HCT116 (cell line): ENCODE results near the gene SNX1. TPM values are rescaled to one million over a fixed set of nuclear protein-coding genes. Genes with fewer than 3 reads are reported as not detected.

Experiments used
- CBX3 ChIP-seq: IDR thresholded peaks from 2 replicates; pipeline ENCODE4 v1.6.1; 2012; ENCODE audit warnings: low read depth
- CEBPB ChIP-seq: IDR thresholded peaks from 2 replicates; pipeline ENCODE4 v1.6.1; 2012; ENCODE audit warnings: low read depth
- CTCF ChIP-seq, 3 experiments: fragments of 200-600 bp in 1 of 3; sonication (generic) in 1 of 3; IDR thresholded peaks in 2 of 3; conservative IDR thresholded peaks in 1 of 3; 2 replicates each; pipeline ENCODE4 v1.5.1; 2012 to 2017; ENCODE audit warnings: low read depth in 2 of 3, low read length in 2 of 3, antibody characterized with exemption in 1 of 3, borderline replicate concordance in 1 of 3, control low read depth in 1 of 3, mild to moderate bottlenecking in 1 of 3, mixed read lengths in 1 of 3, mixed run types in 1 of 3, moderate library complexity in 1 of 3; ENCODE audit not compliant: insufficient read depth in 1 of 3
- EGR1 ChIP-seq: IDR thresholded peaks from 2 replicates; pipeline ENCODE4 v1.6.1; 2012; ENCODE audit warnings: low read depth
- ELF1 ChIP-seq: IDR thresholded peaks from 2 replicates; pipeline ENCODE4 v1.6.1; 2012; ENCODE audit warnings: low read depth, borderline replicate concordance
- EZH2 ChIP-seq: fragments of 200-600 bp; sonication (generic); IDR thresholded peaks from 2 replicates; pipeline ENCODE4 v1.6.1; 2017; ENCODE audit warnings: antibody characterized with exemption, mixed run types
- EZH2phosphoT487 ChIP-seq: fragments of 200-600 bp; IDR thresholded peaks from 2 replicates; pipeline ENCODE4 v1.6.1; 2018; ENCODE audit warnings: antibody characterized with exemption, borderline replicate concordance
- FOSL1 ChIP-seq: IDR thresholded peaks from 2 replicates; pipeline ENCODE4 v1.6.1; 2012; ENCODE audit warnings: low read depth
- SIN3A ChIP-seq: IDR thresholded peaks from 2 replicates; pipeline ENCODE4 v1.6.1; 2012; ENCODE audit warnings: low read depth
- SP1 ChIP-seq: IDR thresholded peaks from 2 replicates; pipeline ENCODE4 v1.6.1; 2012; ENCODE audit warnings: low read depth
- SRF ChIP-seq: IDR thresholded peaks from 2 replicates; pipeline ENCODE4 v1.6.1; 2012; ENCODE audit warnings: low read depth
- ZBTB33 ChIP-seq: IDR thresholded peaks from 2 replicates; pipeline ENCODE4 v1.6.1; 2011; ENCODE audit warnings: mild to moderate bottlenecking, low read length, moderate library complexity; ENCODE audit not compliant: insufficient replicate concordance; ENCODE audit errors: extremely low read depth
- ZFX ChIP-seq: fragments of 450-650 bp; IDR thresholded peaks from 2 replicates; pipeline ENCODE4 v1.6.1; 2017
- ZNF274 ChIP-seq: fragments of 200-500 bp; sonication (Bioruptor generic); IDR thresholded peaks from 2 replicates; pipeline ENCODE4 v1.6.1; 2014; ENCODE audit warnings: mild to moderate bottlenecking, low read depth, low read length, inconsistent platforms
- total RNA-seq: library from RNA; stranded (reverse); gene quantifications from one replicate; pipeline ENCODE4 v1.2.1, GENCODE V29; 2021; ENCODE audit not compliant: unreplicated experiment

Gene SNX1
- total RNA-seq, 1 experiment from 2014 or later, result 91.9 TPM

- peak; percentile 28 to 62 (median 52) for TF ChIP-seq CTCF (IDR thresholded peaks at IDR 0.05 in 2 of 3, conservative IDR thresholded peaks at IDR 0.05 in 1 of 3; ENCODE audit: borderline replicate concordance in 1 of 3, insufficient read depth in 1 of 3, low read depth in 2 of 3, low read length in 2 of 3)
- no peak for TF ChIP-seq SRF
- TF ChIP-seq ZBTB33, result peak; percentile 7
- TF ChIP-seq ZNF274, result no peak
- no peak for TF ChIP-seq FOSL1
- no peak for TF ChIP-seq CEBPB
- TF ChIP-seq EGR1, result peak; percentile 75
- no peak for TF ChIP-seq EZH2phosphoT487
- TF ChIP-seq EZH2, result no peak
- peak; percentile 80; the same call in 1 of the 2 replicates for TF ChIP-seq ZFX
- 0 out of 2 replicates have a peak, but pooled peaks have one; percentile 11 for TF ChIP-seq CBX3
- peak; percentile 88 for TF ChIP-seq SIN3A
- TF ChIP-seq SP1, result peak; percentile 84; the same call in 1 of the 2 replicates
- TF ChIP-seq ELF1, result no peak; the same call in 1 of the 2 replicates
- TF ChIP-seq, all 23 proteins: peak for 14
Measured at GRCh38 chr15:64162869-64163658, 67.3 kb downstream of the SNX1 start, which contains the start of gene PPIB (continued).
